Activated T-helper 1 cell treated with anti-CD3 and anti-CD28 coated beads, Interleukin-12 subunit alpha, Interleukin-12 subunit beta, Interleukin-2, Interleukin-4 antibody, amounts not matched to agents 30 ng/mL and 10 ng/mL and 1 ng/mL, durations not matched to agents 14 hours and 24 hours and 36 hours (primary cell): Measurements from ENCODE around the gene ISYNA1. TPM values are rescaled to one million over a fixed set of nuclear protein-coding genes. Genes with fewer than 3 reads are reported as not detected.

Experiments used
- DNase-seq: peaks from one replicate; pipeline ENCODE4 v3.0.0; 2021; ENCODE audit warnings: low spot score
- H3K27ac Mint-ChIP-seq: one replicate; pipeline ENCODE4 v1.8.0; 2021; ENCODE audit warnings: mild to moderate bottlenecking, mixed read lengths
- H3K27me3 Mint-ChIP-seq: one replicate; pipeline ENCODE4 v1.8.0; 2022; ENCODE audit warnings: mild to moderate bottlenecking, moderate library complexity, mixed read lengths; ENCODE audit not compliant: insufficient read depth
- H3K36me3 Mint-ChIP-seq: one replicate; pipeline ENCODE4 v1.8.0; 2021; ENCODE audit warnings: low read depth, mixed read lengths
- H3K4me1 Mint-ChIP-seq: one replicate; pipeline ENCODE4 v1.8.0; 2021; ENCODE audit warnings: low read depth, mixed read lengths
- H3K4me3 Mint-ChIP-seq: one replicate; pipeline ENCODE4 v1.8.0; 2021; ENCODE audit warnings: mild to moderate bottlenecking, moderate library complexity, mixed read lengths
- H3K9me3 Mint-ChIP-seq: one replicate; pipeline ENCODE4 v1.8.0; 2021; ENCODE audit warnings: mixed read lengths
- intact Hi-C: fragments of 100-400 bp; cut with micrococcal nuclease; formaldehyde crosslinking; loops from one replicate; pipeline ENCODE4 v1.15.1; 2024
- total RNA-seq: library from RNA; stranded (reverse); gene quantifications from 2 replicates; pipeline ENCODE4 v1.2.3, GENCODE V29; 2022

Gene ISYNA1
- total RNA-seq, 1 donor from 2014 or later: 9.0 TPM

GRCh38 chr19:18446811-18447359 lies 9.0 kb upstream of the ISYNA1 start:
- Mint-ChIP-seq H3K4me1 (peaks cover 11% of the 10 kb centered on the region), H3K27me3 (no peaks in the 10 kb centered on the region), H3K4me3 (no peak overlapping the region), H3K9me3 (peaks cover 5% of the 10 kb centered on the region), H3K27ac (no peak overlapping the region), H3K36me3 (peaks cover 29% of the 10 kb centered on the region)
- no peak for DNase-seq
- intact Hi-C loops: no loop called here

DNA sequence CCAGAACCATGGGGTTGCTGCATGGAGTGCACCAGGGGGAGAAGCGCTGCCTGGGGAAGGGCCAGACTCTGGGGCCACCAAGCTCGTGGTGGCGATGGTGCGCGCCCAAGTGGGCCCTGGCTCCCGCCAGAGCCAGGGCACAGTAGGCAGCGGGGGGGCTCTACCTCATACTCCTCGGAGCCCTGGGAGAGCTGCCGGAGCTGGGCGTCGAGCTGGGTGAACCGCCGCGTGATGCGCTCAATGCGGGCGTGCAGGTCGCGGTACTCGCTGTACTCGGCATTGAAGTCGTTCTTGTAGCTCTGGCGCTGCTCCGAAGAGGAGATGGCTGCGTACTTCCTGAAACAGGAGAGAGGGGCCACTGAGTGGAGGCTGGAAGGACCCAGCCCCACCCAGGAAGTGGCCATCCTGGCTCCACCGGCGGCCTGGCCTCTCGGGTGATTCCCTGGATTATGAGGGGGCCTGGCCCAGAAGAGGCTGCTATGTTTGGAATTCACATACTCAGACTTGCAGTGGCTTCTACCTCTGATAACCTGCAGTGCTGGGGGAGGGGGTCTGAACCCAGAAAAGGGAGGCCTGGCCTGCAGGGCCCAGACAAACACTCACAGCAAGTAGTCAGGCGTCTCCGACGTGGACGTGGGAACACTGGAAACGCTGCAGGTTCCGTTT lies 8.3 kb upstream of the ISYNA1 start:
- Mint-ChIP-seq H3K9me3 (peaks cover 5% of the 10 kb centered on the region), H3K36me3 (peaks cover 29% of the 10 kb centered on the region), H3K27me3 (no peaks in the 10 kb centered on the region), H3K27ac (no peak overlapping the region), H3K4me1 (peaks cover 14% of the 10 kb centered on the region), H3K4me3 (no peak overlapping the region)
- no peak for DNase-seq
- intact Hi-C loops: no loop called here

DNA sequence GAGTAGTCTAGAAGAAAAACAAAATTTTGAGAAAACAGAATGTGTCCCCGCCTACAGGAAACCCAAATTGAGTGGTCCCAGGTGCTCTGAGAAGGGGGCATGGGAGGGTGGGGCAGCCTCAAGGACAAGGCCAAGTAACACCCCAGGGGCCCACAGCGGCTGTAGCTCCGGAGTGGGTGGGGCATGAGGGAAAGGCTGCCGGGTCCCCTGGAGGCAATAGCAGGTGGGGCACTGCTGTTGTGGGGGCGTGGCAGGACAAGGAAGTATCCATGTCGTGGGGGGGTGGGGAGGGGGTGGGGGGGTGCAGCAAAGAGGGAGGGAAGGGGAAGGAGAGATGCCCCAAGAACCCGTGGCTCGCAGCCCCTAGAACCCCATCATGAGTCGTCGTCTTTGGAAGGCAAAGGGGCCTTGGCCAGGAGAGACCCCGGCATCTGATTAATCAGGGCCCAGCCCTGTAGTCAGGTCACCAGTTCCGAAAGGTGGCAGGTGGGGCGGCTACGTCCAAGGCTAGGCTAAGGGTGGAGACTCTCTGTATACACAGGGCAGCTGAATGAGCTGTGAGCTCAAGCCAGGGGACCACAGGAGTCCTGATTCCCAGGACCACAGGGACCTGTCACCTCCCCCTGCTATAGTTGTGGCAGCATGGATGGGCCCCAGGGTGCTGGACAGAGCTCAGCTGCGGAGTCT lies 7.5 kb upstream of the ISYNA1 start:
- no peak overlapping the region for H3K27ac Mint-ChIP-seq

GRCh38 chr19:18444513-18444912 lies 6.6 kb upstream of the ISYNA1 start:
- intact Hi-C loops: no loop called here
- DNase-seq: no peak
- no peak overlapping the region for H3K4me3 Mint-ChIP-seq
- peaks cover 5% of the 10 kb centered on the region for H3K9me3 Mint-ChIP-seq
- peaks cover 25% of the 10 kb centered on the region for H3K36me3 Mint-ChIP-seq
- H3K27me3 Mint-ChIP-seq: no peaks in the 10 kb centered on the region
- H3K4me1 Mint-ChIP-seq: peaks cover 15% of the 10 kb centered on the region
- H3K27ac Mint-ChIP-seq: no peak overlapping the region

More for the DNA sequence above, 7.5 kb upstream of the ISYNA1 start:
- Mint-ChIP-seq H3K36me3 (peaks cover 25% of the 10 kb centered on the region), H3K4me1 (peaks cover 14% of the 10 kb centered on the region), H3K27me3 (no peaks in the 10 kb centered on the region), H3K4me3 (no peak overlapping the region), H3K9me3 (peaks cover 5% of the 10 kb centered on the region)
- intact Hi-C loops: no loop called here
- no peak for DNase-seq

GRCh38 chr19:18443831-18444230 lies 5.9 kb upstream of the ISYNA1 start:
- Mint-ChIP-seq H3K9me3 (peaks cover 5% of the 10 kb centered on the region), H3K27me3 (no peaks in the 10 kb centered on the region), H3K4me3 (no peak overlapping the region), H3K36me3 (peaks cover 25% of the 10 kb centered on the region), H3K27ac (no peak overlapping the region), H3K4me1 (peaks cover 22% of the 10 kb centered on the region)
- intact Hi-C loops: no loop called here
- no peak for DNase-seq

- H3K27ac Mint-ChIP-seq: no peak overlapping the region
- H3K9me3 Mint-ChIP-seq: peaks cover 5% of the 10 kb centered on the region
- H3K27me3 Mint-ChIP-seq: no peaks in the 10 kb centered on the region
- DNase-seq: no peak
- no peak overlapping the region for H3K4me3 Mint-ChIP-seq
- intact Hi-C loops: no loop called here
- H3K36me3 Mint-ChIP-seq: peaks cover 22% of the 10 kb centered on the region
- peaks cover 23% of the 10 kb centered on the region for H3K4me1 Mint-ChIP-seq
Observed at GRCh38 chr19:18443406-18443805, 5.5 kb upstream of the ISYNA1 start.

- H3K27ac Mint-ChIP-seq: peak overlapping the region; percentile 99
Observed at GRCh38 chr19:18442941-18443340, 5.0 kb upstream of the ISYNA1 start.

DNA sequence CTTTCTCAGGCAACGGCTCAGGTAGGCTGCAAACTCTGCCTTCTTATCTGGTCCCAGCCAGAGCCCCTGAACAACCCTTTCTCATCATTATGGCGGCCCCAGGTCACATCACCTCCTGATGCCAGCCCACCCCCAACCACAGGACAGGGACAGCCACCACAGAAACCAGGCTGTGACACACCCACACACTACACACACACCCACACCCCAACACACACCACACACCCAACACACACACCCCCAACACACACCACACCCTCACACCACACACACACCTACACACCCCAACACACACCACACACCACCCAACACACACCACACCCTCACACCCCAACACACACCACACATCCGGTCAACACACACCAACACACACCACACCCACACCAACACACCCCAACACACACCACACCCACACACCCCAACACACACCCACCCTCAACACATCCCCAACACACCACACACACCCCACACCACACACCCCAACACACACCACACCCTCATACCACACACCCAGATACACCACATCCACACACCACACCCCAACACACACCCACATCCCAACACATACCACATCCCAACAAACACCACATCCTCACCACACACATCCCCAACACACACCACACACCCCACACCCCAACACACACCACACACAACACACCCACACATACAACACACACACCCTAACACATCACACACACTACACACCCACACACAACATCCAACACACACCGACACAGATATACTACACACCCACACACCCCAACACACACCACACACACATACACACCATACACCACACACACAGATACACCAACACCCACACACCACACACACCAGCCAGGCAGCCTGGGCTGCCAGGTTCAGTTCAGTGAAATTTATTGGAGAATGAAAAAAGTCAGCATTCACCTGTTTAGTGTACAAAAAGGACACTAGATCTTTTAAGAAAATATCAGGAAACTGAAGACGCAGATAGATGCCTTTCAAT lies 4.2 kb upstream of the ISYNA1 start:
- Mint-ChIP-seq H3K4me1 (peaks cover 23% of the 10 kb centered on the region), H3K36me3 (peaks cover 19% of the 10 kb centered on the region), H3K9me3 (peaks cover 5% of the 10 kb centered on the region), H3K27ac (peak overlapping the region; percentile 99), H3K4me3 (peak overlapping the region; percentile 73), H3K27me3 (no peaks in the 10 kb centered on the region)
- intact Hi-C loops: no loop called here
- DNase-seq: no peak

More at GRCh38 chr19:18442941-18443340, 5.0 kb upstream of the ISYNA1 start:
- intact Hi-C loops: no loop called here
- peaks cover 19% of the 10 kb centered on the region for H3K36me3 Mint-ChIP-seq
- no peaks in the 10 kb centered on the region for H3K27me3 Mint-ChIP-seq
- peaks cover 23% of the 10 kb centered on the region for H3K4me1 Mint-ChIP-seq
- H3K9me3 Mint-ChIP-seq: peaks cover 5% of the 10 kb centered on the region
- H3K4me3 Mint-ChIP-seq: no peak overlapping the region
- no peak for DNase-seq

- no peak for DNase-seq
- Mint-ChIP-seq H3K27me3 (peaks cover 2% of the 10 kb centered on the region), H3K4me1 (peaks cover 23% of the 10 kb centered on the region), H3K27ac (peak overlapping the region; percentile 99), H3K36me3 (peaks cover 19% of the 10 kb centered on the region), H3K4me3 (no peak overlapping the region), H3K9me3 (peaks cover 5% of the 10 kb centered on the region)
- intact Hi-C loops: no loop called here
Observed at GRCh38 chr19:18440936-18441803, 3.2 kb upstream of the ISYNA1 start.

DNA sequence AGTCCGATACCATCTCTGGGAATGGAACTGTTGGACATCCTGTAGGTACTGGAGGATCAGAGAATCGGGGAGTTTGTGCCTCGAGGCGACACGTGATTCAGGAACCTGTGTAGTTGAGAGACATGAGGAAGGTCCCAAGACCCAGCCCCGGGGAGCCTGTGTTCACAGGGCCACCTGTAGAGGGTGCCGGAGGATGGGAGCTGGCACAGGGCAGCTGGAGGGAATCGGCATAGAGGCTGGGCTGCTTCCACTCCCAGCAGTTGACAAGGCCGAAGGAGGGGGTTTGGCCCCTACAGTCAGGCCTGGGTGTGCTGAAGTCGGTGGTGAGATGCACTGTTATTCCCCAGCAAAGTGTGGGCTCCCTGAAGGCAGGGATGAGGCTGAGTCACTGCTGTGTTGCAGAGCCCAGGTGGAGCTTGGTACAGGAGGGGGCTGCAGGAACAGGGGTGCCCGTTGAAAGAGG lies 2.5 kb upstream of the ISYNA1 start:
- no peak for DNase-seq
- H3K27ac Mint-ChIP-seq: peak overlapping the region; percentile 31
- intact Hi-C loops: no loop called here
- H3K27me3 Mint-ChIP-seq: peaks cover 2% of the 10 kb centered on the region
- H3K4me3 Mint-ChIP-seq: no peak overlapping the region
- H3K9me3 Mint-ChIP-seq: peaks cover 5% of the 10 kb centered on the region
- peaks cover 23% of the 10 kb centered on the region for H3K4me1 Mint-ChIP-seq
- H3K36me3 Mint-ChIP-seq: peaks cover 21% of the 10 kb centered on the region

- no peak for DNase-seq
- intact Hi-C loops: no loop called here
- Mint-ChIP-seq H3K4me3 (peak overlapping the region; percentile 37), H3K9me3 (peaks cover 5% of the 10 kb centered on the region), H3K27ac (no peak overlapping the region), H3K36me3 (peaks cover 19% of the 10 kb centered on the region), H3K27me3 (peaks cover 2% of the 10 kb centered on the region), H3K4me1 (peaks cover 23% of the 10 kb centered on the region)
Observed at GRCh38 chr19:18439910-18440237, 1.9 kb upstream of the ISYNA1 start.
